ENCODE results near the gene PPP3CB.

The PPP3CB gene

DNA sequence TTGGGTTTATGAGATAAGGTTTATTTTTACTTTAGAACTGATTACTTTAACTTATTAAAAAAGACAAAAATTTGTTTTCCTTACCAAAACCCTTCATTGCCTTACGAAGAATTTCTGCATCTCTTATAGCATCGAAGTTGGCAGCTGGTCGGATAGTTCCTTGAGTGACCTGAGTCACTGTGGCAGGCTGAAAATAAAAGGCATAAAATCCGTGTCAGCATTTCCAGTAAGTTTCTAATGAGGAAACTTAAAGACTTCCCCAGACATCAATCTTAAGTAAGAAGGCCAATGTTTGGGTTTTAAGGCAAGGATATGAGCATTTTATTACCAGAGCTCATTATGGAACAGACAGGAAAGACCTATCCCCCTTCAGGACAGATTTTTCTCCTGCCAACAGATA, 107.6 kb downstream of the PPP3CB start (continued):
- TF ChIP-seq ZNF654 (tag by site-specific recombination; IDR thresholded peaks at IDR 0.05; ENCODE audit: low read depth) = no peak
- no peak for TF ChIP-seq ZSCAN16 (tag by site-specific recombination; IDR thresholded peaks at IDR 0.05)
- TF ChIP-seq, protein P1, sequence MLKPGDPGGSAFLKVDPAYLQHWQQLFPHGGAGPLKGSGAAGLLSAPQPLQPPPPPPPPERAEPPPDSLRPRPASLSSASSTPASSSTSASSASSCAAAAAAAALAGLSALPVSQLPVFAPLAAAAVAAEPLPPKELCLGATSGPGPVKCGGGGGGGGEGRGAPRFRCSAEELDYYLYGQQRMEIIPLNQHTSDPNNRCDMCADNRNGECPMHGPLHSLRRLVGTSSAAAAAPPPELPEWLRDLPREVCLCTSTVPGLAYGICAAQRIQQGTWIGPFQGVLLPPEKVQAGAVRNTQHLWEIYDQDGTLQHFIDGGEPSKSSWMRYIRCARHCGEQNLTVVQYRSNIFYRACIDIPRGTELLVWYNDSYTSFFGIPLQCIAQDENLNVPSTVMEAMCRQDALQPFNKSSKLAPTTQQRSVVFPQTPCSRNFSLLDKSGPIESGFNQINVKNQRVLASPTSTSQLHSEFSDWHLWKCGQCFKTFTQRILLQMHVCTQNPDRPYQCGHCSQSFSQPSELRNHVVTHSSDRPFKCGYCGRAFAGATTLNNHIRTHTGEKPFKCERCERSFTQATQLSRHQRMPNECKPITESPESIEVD (tag by site-specific recombination; IDR thresholded peaks at IDR 0.05) = no peak
- no peak for TF ChIP-seq ZNF366 (tag by site-specific recombination; conservative IDR thresholded peaks at IDR 0.05)
- TF ChIP-seq ZNF169 (tag by site-specific recombination; IDR thresholded peaks at IDR 0.05) = no peak
- no peak for TF ChIP-seq ZEB2 (tag by site-specific recombination; IDR thresholded peaks at IDR 0.05)
- TF ChIP-seq, protein P2, sequence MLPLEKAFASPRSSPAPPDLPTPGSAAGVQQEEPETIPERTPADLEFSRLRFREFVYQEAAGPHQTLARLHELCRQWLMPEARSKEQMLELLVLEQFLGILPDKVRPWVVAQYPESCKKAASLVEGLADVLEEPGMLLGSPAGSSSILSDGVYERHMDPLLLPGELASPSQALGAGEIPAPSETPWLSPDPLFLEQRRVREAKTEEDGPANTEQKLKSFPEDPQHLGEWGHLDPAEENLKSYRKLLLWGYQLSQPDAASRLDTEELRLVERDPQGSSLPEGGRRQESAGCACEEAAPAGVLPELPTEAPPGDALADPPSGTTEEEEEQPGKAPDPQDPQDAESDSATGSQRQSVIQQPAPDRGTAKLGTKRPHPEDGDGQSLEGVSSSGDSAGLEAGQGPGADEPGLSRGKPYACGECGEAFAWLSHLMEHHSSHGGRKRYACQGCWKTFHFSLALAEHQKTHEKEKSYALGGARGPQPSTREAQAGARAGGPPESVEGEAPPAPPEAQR (tag by site-specific recombination; IDR thresholded peaks at IDR 0.05) = no peak

DNA sequence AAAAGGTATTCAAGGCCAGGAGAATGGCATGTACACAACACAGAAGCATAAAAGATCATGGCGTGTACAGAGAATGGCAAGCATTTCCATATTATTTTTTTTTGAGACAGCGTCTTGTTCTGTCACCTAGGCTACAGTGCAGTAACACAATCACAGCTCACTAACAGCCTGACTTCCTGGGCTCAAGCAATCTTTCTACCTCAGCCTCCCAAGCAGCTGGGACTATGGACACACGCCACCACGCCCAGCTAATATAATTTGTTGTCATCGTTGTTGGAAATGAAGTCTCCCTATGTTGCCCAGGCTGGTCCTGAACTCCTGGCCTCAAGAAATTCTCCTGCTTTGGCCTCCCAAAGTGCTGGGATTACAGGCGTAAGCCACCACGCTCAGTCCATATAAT, 109.2 kb downstream of the PPP3CB start:
- H3K4me3 ChIP-seq (ENCODE audit: low read depth, low read length) = no peak overlapping the region
- no peaks in the 10 kb centered on the region for H3K9me3 ChIP-seq (ENCODE audit: control insufficient read depth, insufficient read depth, low read depth, low read length)
- peaks cover 61 to 75% of the 10 kb centered on the region in 2 experiments for H3K36me3 ChIP-seq (ENCODE audit: control insufficient read depth in 2 of 2, insufficient read depth in 1 of 2, low read length in 2 of 2)
- no peaks in the 10 kb centered on the region for H3K4me1 ChIP-seq (ENCODE audit: control insufficient read depth, insufficient read depth, low read length)
- no peak for TF ChIP-seq ZNF623 (tag by site-specific recombination; IDR thresholded peaks at IDR 0.05)
- TF ChIP-seq, protein P3, sequence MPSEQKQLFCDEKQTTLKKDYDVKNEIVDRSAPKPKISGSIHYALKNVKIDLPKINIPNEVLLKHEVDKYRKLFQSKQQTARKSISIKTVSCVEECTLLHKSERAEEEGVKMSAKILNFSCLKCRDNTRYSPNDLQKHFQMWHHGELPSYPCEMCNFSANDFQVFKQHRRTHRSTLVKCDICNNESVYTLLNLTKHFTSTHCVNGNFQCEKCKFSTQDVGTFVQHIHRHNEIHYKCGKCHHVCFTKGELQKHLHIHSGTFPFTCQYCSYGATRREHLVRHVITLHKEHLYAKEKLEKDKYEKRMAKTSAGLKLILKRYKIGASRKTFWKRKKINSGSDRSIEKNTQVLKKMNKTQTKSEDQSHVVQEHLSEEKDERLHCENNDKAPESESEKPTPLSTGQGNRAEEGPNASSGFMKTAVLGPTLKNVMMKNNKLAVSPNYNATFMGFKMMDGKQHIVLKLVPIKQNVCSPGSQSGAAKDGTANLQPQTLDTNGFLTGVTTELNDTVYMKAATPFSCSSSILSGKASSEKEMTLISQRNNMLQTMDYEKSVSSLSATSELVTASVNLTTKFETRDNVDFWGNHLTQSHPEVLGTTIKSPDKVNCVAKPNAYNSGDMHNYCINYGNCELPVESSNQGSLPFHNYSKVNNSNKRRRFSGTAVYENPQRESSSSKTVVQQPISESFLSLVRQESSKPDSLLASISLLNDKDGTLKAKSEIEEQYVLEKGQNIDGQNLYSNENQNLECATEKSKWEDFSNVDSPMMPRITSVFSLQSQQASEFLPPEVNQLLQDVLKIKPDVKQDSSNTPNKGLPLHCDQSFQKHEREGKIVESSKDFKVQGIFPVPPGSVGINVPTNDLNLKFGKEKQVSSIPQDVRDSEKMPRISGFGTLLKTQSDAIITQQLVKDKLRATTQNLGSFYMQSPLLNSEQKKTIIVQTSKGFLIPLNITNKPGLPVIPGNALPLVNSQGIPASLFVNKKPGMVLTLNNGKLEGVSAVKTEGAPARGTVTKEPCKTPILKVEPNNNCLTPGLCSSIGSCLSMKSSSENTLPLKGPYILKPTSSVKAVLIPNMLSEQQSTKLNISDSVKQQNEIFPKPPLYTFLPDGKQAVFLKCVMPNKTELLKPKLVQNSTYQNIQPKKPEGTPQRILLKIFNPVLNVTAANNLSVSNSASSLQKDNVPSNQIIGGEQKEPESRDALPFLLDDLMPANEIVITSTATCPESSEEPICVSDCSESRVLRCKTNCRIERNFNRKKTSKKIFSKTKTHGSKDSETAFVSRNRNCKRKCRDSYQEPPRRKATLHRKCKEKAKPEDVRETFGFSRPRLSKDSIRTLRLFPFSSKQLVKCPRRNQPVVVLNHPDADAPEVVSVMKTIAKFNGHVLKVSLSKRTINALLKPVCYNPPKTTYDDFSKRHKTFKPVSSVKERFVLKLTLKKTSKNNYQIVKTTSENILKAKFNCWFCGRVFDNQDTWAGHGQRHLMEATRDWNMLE (tag by site-specific recombination; conservative IDR thresholded peaks at IDR 0.05; ENCODE audit: low read depth) = no peak
- TF ChIP-seq ZNF610 (tag by site-specific recombination; IDR thresholded peaks at IDR 0.05; ENCODE audit: borderline replicate concordance) = no peak
- TF ChIP-seq GLI2 (tag by site-specific recombination; IDR thresholded peaks at IDR 0.05; ENCODE audit: borderline replicate concordance, low read depth) = no peak
- no peak for TF ChIP-seq ZNF654 (tag by site-specific recombination; IDR thresholded peaks at IDR 0.05; ENCODE audit: low read depth)
- no peak for TF ChIP-seq ZNF174 (tag by site-specific recombination; IDR thresholded peaks at IDR 0.05)
- TF ChIP-seq ZNF707 (tag by site-specific recombination; IDR thresholded peaks at IDR 0.05) = no peak
- TF ChIP-seq SCRT2 (tag by site-specific recombination; IDR thresholded peaks at IDR 0.05) = no peak
- TF ChIP-seq TRIM28 (IDR thresholded peaks at IDR 0.05; ENCODE audit: borderline replicate concordance, low read length) = no peak
- TF ChIP-seq GFI1B (tag by site-specific recombination; IDR thresholded peaks at IDR 0.05) = no peak
- TF ChIP-seq SP2 (tag by site-specific recombination; IDR thresholded peaks at IDR 0.05) = no peak
- no peak for TF ChIP-seq IKZF3 (tag by site-specific recombination; IDR thresholded peaks at IDR 0.05)
- TF ChIP-seq, protein P4, sequence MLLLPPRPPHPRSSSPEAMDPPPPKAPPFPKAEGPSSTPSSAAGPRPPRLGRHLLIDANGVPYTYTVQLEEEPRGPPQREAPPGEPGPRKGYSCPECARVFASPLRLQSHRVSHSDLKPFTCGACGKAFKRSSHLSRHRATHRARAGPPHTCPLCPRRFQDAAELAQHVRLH (tag by site-specific recombination; IDR thresholded peaks at IDR 0.05) = no peak
- TF ChIP-seq ZNF791 (tag by site-specific recombination; IDR thresholded peaks at IDR 0.05) = no peak
- TF ChIP-seq ZNF76 (tag by site-specific recombination; IDR thresholded peaks at IDR 0.05; ENCODE audit: borderline replicate concordance, low read depth) = no peak
- no peak for TF ChIP-seq BCL11B (tag by site-specific recombination; IDR thresholded peaks at IDR 0.05; ENCODE audit: low read depth)
- no peak for TF ChIP-seq ZNF211 (tag by site-specific recombination; IDR thresholded peaks at IDR 0.05; ENCODE audit: low read depth)
- CTCF ChIA-PET = interaction anchor here (0.6 kb wide), 1 partner anchor 1431 kb away, joined by 4 read pairs; no protein-coding TSS in a partner anchor
- POLR2A ChIA-PET = interaction anchor here (0.7 kb wide), 1 partner anchor 12 kb away, joined by 8 read pairs; no protein-coding TSS in a partner anchor
- no peak overlapping the region for H3K27ac ChIP-seq (ENCODE audit: extremely low read depth, low read depth, low read length)

Measured in HEK293 (cell line).